ENCODE measurements around the gene HIF3A. TPM values are rescaled to one million over a fixed set of nuclear protein-coding genes. Genes with fewer than 3 reads are reported as not detected.
A peak's percentile ranks its signal among the peaks of the same experiment; 100 is the strongest.

The HIF3A gene
- total RNA-seq, 1 donor from 2014 or later = 155 TPM

DNA sequence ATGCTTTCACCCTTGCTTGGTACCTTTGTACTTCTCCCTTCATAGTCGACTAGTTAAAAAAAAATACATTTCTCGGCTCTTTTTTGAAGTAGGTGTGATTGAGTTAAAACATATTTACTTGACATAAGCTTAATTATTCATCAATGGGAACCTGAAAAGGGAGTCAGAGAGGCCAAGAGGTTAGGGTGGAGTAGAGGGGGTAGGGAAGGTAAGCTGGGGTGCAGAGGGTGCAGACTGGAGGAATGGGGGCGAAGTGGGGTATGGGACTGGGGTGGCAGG, 701 bp upstream of the HIF3A start:
- no peak for DNase-seq (ENCODE audit: extremely low spot score in 2 of 2)
- peaks cover 48% of the 10 kb centered on the region for H3K4me1 ChIP-seq
- H3K27ac ChIP-seq = peak overlapping the region; percentile 93
- H3K27me3 ChIP-seq = no peaks in the 10 kb centered on the region
- intact Hi-C loops (cut with DNase I) = no loop called here
- no peak overlapping the region for H3K4me3 ChIP-seq
- TF ChIP-seq POLR2A (IDR thresholded peaks at IDR 0.05) = no peak
- H3K9me3 ChIP-seq = no peaks in the 10 kb centered on the region
- H3K36me3 ChIP-seq = no peaks in the 10 kb centered on the region

DNA sequence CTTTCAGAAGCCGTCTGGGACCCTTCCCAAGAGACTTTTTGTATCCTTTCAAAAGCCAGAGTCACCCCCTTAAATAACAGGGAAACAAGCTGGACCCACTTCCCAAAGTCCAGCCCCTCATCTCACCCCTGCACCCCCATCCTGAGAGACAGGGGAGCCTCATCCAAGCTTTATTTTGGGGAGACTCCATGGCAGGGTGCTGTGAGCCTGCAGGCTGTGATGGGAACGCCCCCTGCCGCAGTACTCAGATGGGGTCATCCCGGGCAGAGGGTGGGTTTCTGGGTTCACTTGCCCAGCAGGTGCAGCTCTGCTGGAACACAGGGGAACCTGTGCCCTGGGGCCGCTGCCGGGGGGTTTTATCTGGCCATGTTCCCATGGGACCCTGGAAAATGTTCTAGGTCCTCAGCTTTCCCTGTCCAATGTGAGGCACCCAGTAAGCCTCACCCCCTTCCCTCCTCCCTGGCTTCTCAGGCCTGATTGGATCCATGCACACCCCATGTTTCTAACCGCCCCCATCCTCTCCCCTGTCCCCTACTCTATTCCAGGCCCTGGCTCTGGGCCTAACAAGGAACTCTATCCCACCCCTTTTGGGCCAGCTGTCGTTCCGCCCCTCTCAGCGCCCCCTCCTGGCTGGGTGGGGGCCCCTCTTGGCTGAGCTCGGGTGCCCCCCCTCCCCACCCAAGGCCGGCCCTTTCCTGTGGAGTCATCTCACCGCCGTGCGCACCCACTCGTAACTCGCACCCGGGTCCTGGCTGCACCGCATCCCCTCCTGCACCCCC, 1.0 kb downstream of the HIF3A start:
- peak in 1 of 2 donors; percentile 19 for TF ChIP-seq POLR2A (IDR thresholded peaks at IDR 0.05)
- TF ChIP-seq POLR2AphosphoS5 (IDR thresholded peaks at IDR 0.05; ENCODE audit: insufficient read depth in 1 of 2, low read depth in 1 of 2) = peak; percentile 55 to 59
- TF ChIP-seq, protein P1, sequence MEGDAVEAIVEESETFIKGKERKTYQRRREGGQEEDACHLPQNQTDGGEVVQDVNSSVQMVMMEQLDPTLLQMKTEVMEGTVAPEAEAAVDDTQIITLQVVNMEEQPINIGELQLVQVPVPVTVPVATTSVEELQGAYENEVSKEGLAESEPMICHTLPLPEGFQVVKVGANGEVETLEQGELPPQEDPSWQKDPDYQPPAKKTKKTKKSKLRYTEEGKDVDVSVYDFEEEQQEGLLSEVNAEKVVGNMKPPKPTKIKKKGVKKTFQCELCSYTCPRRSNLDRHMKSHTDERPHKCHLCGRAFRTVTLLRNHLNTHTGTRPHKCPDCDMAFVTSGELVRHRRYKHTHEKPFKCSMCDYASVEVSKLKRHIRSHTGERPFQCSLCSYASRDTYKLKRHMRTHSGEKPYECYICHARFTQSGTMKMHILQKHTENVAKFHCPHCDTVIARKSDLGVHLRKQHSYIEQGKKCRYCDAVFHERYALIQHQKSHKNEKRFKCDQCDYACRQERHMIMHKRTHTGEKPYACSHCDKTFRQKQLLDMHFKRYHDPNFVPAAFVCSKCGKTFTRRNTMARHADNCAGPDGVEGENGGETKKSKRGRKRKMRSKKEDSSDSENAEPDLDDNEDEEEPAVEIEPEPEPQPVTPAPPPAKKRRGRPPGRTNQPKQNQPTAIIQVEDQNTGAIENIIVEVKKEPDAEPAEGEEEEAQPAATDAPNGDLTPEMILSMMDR (IDR thresholded peaks at IDR 0.05) = no peak
- Histone ChIP-seq H3K4me3 (peak overlapping the region; percentile 57 to 60), H3K36me3 (no peaks in the 10 kb centered on the region), H3K27ac (peak overlapping the region; percentile 93), H3K9me3 (no peaks in the 10 kb centered on the region), H3K27me3 (no peaks in the 10 kb centered on the region), H3K4me1 (peaks cover 60% of the 10 kb centered on the region)
- intact Hi-C loops (cut with DNase I) = no loop called here
- peak in 1 of 2 donors; percentile 91 for DNase-seq (ENCODE audit: extremely low spot score in 2 of 2)

DNA sequence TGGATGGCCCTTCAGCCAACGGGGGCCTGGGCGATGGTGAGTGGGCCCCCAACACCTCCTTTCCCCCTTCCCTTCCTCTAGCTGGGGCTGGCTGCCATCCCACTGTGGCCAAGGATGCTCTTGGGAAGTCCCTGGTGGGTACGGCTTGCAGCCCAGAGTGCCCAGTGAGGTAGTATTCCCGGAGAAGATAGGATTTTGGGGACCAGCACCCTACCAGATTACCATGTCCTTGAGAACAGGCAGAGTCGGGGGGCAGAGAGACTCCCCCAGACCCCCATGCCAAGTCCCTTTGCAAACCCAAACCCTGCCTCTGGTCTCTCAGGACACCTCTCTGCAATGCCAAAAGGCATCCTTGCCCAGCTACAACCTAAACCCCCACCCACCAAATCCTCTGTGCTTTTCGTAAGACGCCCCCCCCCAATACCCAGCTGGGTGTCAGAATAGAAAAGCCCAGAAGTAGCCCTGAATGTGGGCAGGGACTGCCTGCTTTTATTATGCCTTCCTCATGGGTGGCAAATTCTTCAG, 1.7 kb downstream of the HIF3A start:
- no peaks in the 10 kb centered on the region for H3K27me3 ChIP-seq
- intact Hi-C loops (cut with DNase I) = no loop called here
- H3K4me3 ChIP-seq = peak overlapping the region; percentile 57 to 60
- H3K4me1 ChIP-seq = peaks cover 66% of the 10 kb centered on the region
- DNase-seq (ENCODE audit: extremely low spot score in 2 of 2) = no peak
- H3K36me3 ChIP-seq = peaks cover 0 to 3% of the 10 kb centered on the region in 2 donors
- H3K9me3 ChIP-seq = no peaks in the 10 kb centered on the region
- peak overlapping the region; percentile 93 for H3K27ac ChIP-seq
- peak in 1 of 2 donors; percentile 45 for TF ChIP-seq POLR2A (IDR thresholded peaks at IDR 0.05)
- TF ChIP-seq, protein P1 (IDR thresholded peaks at IDR 0.05) = no peak

DNA sequence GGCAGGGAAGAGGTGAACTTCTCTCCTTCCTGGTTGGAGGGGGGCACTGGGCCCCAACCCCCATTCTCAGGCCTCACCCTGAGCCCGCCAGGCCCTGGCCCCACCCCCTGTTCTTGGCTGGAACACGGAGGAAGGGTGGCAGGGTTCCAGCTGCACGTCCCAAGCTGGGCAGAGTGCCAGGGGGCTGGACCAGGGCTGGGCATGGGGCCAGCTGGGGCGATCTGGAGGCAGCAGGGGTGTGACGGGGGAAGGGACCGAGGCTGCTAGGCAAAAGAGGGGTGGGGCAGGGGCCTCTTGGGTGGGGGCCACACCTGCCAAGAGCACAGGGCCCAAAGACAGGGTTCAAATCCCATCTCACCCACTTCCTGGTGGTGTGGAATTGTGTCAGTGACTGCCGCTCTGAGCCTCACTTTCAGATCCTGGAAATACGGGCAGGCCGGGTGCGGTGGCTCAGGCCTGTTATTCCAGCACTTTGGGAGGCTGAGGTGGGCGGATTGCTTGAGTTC, 2.2 kb downstream of the HIF3A start:
- intact Hi-C loops (cut with DNase I) = no loop called here
- DNase-seq (ENCODE audit: extremely low spot score in 2 of 2) = peak in 1 of 2 donors; percentile 97
- peaks cover 72% of the 10 kb centered on the region for H3K4me1 ChIP-seq
- TF ChIP-seq, protein P1 (IDR thresholded peaks at IDR 0.05) = no peak
- peak; percentile 94 to 97 for TF ChIP-seq POLR2AphosphoS5 (IDR thresholded peaks at IDR 0.05; ENCODE audit: insufficient read depth in 1 of 2, low read depth in 1 of 2)
- H3K36me3 ChIP-seq = peaks cover 0 to 8% of the 10 kb centered on the region in 2 donors
- peak overlapping the region; percentile 93 for H3K27ac ChIP-seq
- H3K27me3 ChIP-seq = no peaks in the 10 kb centered on the region
- H3K9me3 ChIP-seq = no peaks in the 10 kb centered on the region
- peak overlapping the region; percentile 57 to 60 for H3K4me3 ChIP-seq

DNA sequence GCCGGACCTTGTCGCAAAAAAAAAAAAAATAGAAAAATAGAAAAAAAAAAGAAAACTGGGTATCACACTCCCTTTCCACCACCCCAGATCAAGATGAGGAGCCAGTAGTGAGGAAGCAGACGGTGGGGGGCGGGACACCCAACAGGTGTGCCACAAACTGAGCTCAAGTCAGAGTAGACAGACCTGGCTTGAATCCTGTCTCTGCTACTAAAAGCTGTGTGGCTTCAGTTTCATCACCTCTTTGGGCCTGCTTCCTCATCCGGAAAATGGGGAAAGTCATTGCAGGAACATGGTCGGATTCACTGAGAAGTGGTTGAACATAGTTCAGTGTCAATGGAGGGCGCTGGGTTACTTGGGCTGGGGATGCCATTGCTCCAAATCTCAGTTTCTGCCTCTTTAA, 2.9 kb downstream of the HIF3A start:
- Histone ChIP-seq H3K27ac (peak overlapping the region; percentile 93), H3K27me3 (no peaks in the 10 kb centered on the region), H3K9me3 (no peaks in the 10 kb centered on the region), H3K4me3 (peak overlapping the region; percentile 57 to 60), H3K36me3 (peaks cover 0 to 14% of the 10 kb centered on the region in 2 donors), H3K4me1 (peaks cover 77% of the 10 kb centered on the region)
- DNase-seq (ENCODE audit: extremely low spot score in 2 of 2) = no peak
- TF ChIP-seq POLR2A (IDR thresholded peaks at IDR 0.05) (no peak), POLR2AphosphoS5 (IDR thresholded peaks at IDR 0.05; ENCODE audit: insufficient read depth in 1 of 2, low read depth in 1 of 2) (no peak)
- TF ChIP-seq, protein P1 (IDR thresholded peaks at IDR 0.05) = no peak
- intact Hi-C loops (cut with DNase I) = no loop called here
